Activated T-cell treated with anti-CD3 and anti-CD28 coated beads for 24 hours (primary cell): Measurements from ENCODE around the gene PGA3.
"Not testable (repeated sequence)": the region's sequence is repeated elsewhere in the genome, so short reads cannot be mapped to it uniquely, and the experiment has no call there.

ENCODE experiments used
- DNase-seq: peaks from one replicate; pipeline ENCODE4 v3.0.0-alpha.2; 2020; ENCODE audit warnings: low read depth

PGA3 gene

GRCh38 chr11:61171907-61172306, 31.4 kb upstream of the PGA3 start:
- no peak for DNase-seq

- no peak for DNase-seq
These were observed 31.0 kb upstream of the PGA3 start for GRCh38 chr11:61172356-61172755.

DNA sequence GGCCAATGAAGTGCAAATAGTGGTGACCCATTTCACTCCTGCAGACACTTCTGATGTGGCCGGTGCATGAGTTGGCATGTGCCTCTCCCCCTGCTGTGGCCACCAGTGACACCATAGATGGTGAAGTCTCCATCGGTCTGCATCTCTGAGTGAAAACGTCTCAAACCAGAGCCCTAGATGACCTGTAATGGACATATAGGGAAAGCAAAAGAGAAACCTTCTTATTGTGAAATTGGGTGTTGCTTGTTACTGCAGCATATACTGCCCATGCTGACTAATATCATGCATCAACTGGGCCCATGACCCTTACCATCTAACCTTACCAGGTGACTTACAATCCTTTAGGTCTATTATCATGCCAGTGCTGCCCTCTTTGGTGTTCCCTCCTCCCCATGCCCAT, 30.4 kb upstream of the PGA3 start:
- DNase-seq, result no peak

DNA sequence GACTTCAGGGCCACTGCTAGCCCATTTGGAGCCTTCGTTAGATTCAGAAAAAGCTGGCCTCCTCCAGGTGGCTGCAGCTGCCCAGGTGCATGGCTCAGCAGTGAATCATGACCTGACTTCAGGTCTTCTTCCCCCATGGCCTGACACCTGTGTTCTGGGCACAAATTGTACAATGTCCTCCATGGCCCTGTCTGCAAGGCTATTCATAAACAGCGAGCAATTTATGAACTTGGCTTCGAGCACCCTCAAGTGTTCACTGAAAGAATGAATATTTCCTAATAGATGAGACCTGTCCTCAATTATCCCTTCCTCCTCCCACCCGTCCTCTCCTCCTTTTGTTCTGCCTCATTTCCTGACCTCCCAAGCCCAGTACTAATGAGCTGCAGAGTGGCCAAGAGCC, 29.9 kb upstream of the PGA3 start:
- no peak for DNase-seq

DNA sequence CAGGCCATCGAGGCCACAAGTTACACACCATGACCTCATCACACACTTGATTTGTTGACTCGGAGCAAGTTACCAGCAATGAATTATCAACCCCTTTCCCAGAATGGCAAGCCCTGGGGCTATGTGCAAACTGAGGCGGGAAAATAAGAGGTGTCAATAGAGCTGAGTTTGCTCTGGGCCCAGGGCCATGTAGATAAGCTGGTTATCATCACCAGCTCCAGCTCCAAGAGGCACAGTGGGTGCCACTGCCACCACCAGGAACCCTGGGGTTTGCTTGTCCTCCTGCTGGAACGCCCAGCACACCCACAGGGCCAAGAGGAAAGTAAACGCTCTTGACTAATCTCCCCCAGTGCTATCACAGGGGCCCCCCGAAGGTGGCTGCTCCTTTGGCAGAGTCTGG, 29.0 kb upstream of the PGA3 start:
- DNase-seq, result no peak

- no peak for DNase-seq
These were observed 28.4 kb upstream of the PGA3 start for GRCh38 chr11:61174949-61175348.

GRCh38 chr11:61176446-61176845, 26.9 kb upstream of the PGA3 start:
- no peak for DNase-seq

DNA sequence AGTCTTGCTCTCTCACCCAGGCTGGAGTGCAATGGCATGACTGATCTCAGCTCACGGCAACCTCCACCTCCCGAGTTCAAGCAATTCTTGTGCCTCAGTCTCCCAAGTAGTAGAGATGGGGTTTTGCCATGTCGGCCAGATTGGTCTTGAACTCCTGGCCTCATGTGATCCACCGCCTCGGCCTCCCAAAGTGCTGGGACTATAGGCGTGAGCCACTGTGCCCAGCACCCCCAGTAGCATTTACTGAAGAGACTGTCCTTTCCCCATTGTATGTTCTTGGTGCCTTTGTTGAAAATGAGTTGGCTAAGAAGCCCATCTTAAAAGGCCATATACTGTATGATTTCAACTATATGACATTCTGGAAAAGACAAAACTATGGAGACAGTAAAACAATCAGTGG, 23.1 kb upstream of the PGA3 start:
- not testable (repeated sequence) for DNase-seq

DNA sequence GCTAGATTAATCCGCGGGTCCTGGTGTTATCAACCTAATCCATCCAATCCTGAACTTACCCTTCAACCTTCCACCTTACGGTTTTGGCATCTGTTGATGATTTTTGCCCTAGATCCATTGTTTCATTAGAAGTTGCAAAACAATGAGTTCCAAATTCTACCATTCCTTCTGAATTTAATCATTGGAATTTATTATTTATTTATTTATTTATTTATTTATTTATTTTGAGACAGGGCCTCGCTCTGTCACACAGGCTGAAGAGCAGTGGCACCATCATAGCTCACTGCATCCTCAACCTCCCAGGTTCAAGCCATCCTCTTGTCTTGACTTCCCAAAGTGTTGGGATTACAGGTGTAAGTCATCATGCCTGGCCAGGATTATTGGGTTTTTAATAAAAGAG, 21.8 kb upstream of the PGA3 start:
- DNase-seq, result no peak

- DNase-seq, result no peak
These were observed 19.7 kb upstream of the PGA3 start for GRCh38 chr11:61183645-61184044.

- DNase-seq, result no peak
These were observed 16.8 kb upstream of the PGA3 start for GRCh38 chr11:61186504-61186903.

DNA sequence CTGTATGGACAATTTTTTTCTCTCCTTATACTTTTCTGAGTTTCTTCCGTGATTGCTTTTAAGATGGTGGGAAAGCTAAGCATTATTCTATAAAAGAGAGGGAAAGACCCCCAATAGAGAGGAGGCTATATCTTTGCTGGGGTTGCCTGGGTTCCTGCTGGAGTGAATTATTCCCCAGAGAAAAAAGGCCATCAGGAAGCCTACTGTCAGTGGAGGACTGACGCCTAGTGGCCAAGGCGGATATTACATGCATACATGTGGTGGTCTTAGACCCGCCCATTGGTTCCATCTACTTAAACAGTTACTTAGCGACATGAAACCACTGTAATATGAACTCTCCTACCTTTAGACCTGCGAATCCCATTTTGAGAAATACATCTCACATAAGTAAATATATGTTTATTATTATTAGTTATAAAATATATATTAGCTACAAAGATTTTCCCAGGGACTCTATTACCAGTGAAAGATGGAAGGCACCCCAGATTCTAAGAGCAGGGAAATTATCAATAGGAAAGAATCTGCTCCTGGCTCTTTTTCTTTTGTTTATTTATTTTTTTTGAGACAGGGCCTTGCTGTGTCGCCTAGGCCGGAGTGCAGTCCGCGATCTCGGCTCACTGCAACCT, 15.7 kb upstream of the PGA3 start:
- peak; percentile 79 for DNase-seq

DNA sequence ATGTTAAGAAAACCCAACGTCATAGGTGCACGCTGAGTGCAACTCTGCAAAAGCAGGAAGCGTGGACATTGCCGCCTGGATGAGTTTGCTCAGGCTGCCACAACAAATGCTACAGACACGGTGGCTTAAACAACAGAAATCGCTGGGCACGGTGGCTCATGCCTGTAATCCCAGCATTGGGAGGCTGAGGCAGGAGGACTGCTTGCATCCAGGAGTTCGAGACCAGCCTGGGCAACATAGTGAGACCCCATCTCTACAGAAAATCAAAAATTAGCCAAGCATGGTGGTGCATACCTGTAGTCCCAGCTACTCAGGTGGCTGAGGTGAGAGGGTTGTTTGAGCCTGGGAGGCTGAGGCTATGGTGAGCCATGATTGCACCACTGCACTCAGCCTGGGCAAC, 13.4 kb upstream of the PGA3 start:
- DNase-seq, result no peak

- DNase-seq, result no peak
These were observed 9.7 kb upstream of the PGA3 start for GRCh38 chr11:61193596-61193995.

DNA sequence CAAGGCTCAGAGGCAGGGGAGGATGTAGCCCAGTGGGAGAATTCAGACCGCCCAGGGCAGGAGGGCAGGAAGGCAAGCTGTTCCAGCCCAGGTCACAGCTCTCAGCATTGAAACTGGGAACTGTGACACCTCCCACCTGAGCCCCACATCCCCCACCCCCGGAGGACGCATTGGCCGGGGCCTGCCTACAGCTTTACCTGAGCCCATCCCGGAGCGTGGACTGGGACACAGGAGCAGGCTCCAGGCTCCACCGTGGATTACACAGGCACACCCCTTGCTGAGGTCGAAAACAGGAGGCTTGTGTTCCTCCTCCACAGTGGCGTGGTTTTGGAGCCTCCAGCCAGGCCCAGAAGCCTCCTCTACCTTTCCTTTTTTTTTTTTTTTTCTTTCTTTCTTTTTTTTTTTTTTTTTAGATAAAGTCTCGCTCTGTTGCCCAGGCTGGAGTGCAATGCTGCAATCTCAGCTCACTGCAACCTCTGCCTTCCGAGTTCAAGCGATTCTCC, 9.1 kb upstream of the PGA3 start:
- DNase-seq, result no peak

DNA sequence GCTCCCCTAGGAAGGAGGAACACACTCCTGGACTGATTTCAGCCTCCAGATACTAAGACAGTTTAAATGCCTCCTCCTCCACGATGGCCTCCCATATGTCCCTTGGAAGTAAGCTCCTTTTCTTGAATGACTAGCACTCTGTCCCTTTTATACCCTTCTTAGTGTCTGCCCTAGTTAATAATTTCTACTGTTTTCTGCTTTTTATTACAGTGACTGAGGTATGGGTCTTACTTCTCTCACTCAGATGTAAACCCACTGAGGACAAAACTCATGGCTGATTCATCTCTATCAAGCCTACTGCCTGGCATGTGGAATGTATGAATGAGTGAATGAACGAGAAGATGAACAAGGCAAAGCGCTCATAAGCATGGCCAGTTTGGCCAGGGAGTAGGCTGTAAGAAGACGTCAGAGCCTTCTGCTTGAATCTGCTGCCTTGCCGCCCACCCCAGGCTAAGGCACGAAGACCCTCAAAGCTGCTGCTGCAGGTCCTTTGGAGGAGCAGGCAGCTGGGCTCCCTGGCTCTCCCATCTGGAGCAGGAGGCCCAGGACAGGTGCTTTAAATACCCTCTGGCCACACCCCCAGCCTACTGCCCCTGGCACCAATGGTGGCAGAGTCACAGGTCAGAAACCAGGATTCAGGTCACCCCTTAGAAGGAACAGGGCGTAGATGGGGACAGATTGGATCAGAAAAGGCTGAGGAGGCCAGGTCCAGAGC, 8.2 kb upstream of the PGA3 start:
- DNase-seq, result no peak

GRCh38 chr11:61195719-61196118, 7.6 kb upstream of the PGA3 start:
- DNase-seq, result no peak

- DNase-seq, result no peak
These were observed 5.0 kb upstream of the PGA3 start for GRCh38 chr11:61198361-61198760.

DNA sequence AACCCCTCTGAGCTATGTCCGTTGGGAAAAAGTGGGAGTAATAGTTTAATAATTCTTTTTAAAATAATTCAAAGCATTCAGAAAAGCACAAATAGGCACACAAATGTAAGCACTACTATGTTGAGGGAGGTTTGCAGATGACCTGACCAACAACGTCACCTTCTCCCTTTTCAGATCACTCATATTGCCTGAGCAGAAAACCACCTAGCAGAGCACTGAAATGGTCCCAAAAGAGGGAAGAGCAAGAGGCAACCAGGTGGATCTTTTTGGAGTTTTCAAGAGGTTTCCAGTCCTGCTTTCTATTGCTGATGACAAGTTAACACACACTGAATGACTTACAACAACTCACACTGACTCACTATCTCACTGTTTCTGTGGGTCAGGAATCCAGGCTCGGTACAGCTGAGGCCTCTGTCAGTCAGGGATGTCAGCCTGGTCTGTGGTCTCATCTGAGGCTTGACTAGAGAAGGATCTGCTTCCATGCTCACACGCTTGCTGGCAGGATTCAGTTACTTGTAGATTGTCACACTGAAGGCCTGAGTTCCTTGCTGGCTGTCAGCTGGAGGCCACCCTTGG, 4.3 kb upstream of the PGA3 start:
- DNase-seq, result no peak

GRCh38 chr11:61201476-61201875, 1.8 kb upstream of the PGA3 start:
- DNase-seq, result no peak

DNA sequence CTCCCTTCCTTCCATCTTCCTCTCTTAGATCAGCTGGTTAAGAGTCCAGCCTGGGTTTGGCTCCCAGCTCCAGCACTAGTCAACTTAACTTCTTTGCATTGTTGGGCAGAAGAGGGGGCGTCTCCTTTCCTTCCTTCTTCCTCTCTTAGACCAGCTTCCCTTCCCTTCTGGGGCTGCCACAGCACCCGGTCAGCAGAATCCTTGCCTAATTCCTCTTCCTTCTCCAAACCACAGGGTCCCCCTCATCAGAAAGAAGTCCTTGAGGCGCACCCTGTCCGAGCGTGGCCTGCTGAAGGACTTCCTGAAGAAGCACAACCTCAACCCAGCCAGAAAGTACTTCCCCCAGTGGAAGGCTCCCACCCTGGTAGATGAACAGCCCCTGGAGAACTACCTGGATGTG, 558 bp downstream of the PGA3 start:
- not testable (repeated sequence) for DNase-seq

DNA sequence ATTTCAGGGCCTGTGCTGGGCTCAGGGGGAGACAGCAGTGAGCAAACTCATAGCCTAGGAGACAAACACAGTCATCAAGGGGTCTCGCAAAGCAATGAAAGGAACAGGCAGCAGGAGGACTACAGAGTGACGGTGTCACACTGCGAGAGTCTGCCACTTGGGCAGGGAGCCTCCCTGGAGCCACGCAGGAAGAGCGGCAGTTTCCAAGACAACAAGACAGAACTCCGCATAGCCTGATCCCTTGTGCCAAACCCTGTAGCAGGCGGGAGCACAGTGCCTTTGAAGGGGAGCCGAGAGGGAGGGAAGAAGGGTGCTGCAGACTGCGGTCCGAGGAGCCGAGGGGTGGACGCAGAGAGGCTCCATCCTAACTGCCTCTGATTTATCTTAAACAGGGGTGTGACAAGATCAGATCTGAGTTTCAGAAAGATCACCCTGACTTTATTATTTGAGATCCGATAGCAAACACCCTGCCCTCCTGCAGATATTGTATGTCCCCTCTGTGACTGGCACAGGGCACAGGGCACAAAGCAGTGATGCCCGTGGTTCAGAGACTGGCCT, 1.3 kb downstream of the PGA3 start:
- DNase-seq, result not testable (repeated sequence)

GRCh38 chr11:61207636-61208310, 4.5 kb downstream of the PGA3 start:
- DNase-seq, result not testable (repeated sequence)
